ENCODE measurements around the gene FLRT2. TPM values are rescaled to one million over a fixed set of nuclear protein-coding genes. Genes with fewer than 3 reads are reported as not detected.

FLRT2 gene
- polyA plus RNA-seq, 1 donor (not counting 4 experiments of a cell fraction or from before 2014, with no cell fraction given): 69.2 TPM

DNA sequence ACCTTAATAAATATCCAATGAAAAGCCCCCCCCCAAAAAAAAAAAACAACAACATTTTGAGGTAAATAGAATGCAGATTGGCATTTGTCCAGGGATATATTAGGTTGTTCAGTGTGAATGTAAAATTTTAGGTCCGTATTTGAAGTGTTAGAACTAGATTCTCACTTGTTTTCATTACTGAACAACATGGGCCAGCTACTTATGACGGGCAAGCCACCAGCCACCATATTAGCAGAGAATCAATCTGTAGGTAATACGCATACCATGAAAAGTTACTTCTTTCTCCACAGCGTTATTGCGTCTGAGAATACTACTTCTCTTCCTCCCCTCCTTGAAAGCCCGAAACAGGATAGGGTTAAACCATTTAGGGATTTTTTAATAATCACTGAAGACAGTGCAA, 5.4 kb downstream of the FLRT2 start:
- DNase-seq (ENCODE audit: low read depth, low spot score): no peak

DNA sequence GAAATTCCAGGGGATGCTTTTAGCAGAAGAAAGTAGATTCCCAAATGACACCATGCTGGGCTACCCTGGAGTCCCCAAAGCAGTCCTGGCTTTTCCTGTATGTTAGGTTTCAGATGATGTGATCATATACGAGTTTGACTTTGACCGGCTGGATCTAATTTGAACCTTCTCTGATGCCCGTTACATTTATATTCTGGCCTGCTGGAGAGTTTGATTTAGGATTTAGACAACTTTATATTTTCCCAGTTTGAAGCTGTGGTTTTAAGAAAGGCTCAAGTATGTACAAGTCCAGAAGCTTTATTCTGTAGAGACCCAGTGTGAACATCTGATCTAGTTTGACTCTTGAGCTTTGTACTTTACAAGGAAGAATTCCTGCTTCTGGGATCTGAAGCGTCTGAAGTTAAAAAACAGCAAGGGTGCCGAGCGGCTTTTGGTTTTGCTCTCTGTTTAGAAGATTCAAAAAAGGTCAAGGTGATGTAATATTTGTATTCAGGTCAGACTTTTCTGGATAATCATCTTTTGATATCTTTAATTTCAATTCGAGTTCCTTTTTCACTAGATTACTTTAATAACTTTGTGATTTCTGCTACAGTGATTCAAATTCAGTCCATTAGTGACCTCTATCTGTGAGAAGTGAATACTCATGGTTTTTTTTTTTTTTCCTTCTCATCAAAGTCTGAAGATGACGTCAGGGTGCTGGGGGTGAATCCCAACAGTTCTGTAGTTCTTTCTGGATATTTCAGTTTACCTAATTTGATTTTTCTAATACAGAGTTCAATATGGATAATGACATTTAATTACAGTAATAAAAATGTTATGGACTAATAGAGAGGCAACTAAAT, 6.3 kb downstream of the FLRT2 start:
- Histone ChIP-seq H3K9me1 (ENCODE audit: control insufficient read depth, extremely low read depth, insufficient read depth, low read length) (no peaks in the 10 kb centered on the region), H3K27ac (ENCODE audit: control insufficient read depth, insufficient read depth, low read length) (peak overlapping the region; percentile 32), H3K4me3 (ENCODE audit: control insufficient read depth in 2 of 3, extremely low read depth in 1 of 3, insufficient read depth in 2 of 3, low read depth in 1 of 3, low read length in 3 of 3) (peak overlapping the region in 2 of 3 experiments; percentile 72 to 85), H4K20me1 (ENCODE audit: control insufficient read depth, extremely low read depth, insufficient read depth, low read length) (peaks cover 2% of the 10 kb centered on the region), H3K9me3 (ENCODE audit: control insufficient read depth, low read depth, low read length) (no peaks in the 10 kb centered on the region), H3K36me3 (ENCODE audit: control insufficient read depth in 2 of 2, extremely low read depth in 1 of 2, insufficient read depth in 2 of 2, low read length in 2 of 2) (peaks cover 0 to 13% of the 10 kb centered on the region in 2 experiments), H2AFZ (ENCODE audit: control insufficient read depth, low read length) (no peak overlapping the region), H3K4me1 (ENCODE audit: control insufficient read depth, extremely low read depth, insufficient read depth, low read length) (peaks cover 15% of the 10 kb centered on the region), H3K79me2 (ENCODE audit: control insufficient read depth, insufficient read depth, low read length) (peaks cover 88% of the 10 kb centered on the region), H3K9ac (ENCODE audit: control insufficient read depth, extremely low read depth, insufficient read depth, low read length) (peak overlapping the region; percentile 54), H3K4me2 (ENCODE audit: control insufficient read depth, extremely low read depth, insufficient read depth, low read depth, low read length) (peak overlapping the region; percentile 72), H3K27me3 (ENCODE audit: control insufficient read depth, extremely low read depth, insufficient read depth, low read length) (no peaks in the 10 kb centered on the region)
- no peak for DNase-seq (ENCODE audit: low read depth, low spot score)
- dilution Hi-C loops (cut with MboI; ENCODE audit: extremely low pct_ligation_motif_present, low sequenced_read_pairs): no loop called here
- TF ChIP-seq, protein P1, sequence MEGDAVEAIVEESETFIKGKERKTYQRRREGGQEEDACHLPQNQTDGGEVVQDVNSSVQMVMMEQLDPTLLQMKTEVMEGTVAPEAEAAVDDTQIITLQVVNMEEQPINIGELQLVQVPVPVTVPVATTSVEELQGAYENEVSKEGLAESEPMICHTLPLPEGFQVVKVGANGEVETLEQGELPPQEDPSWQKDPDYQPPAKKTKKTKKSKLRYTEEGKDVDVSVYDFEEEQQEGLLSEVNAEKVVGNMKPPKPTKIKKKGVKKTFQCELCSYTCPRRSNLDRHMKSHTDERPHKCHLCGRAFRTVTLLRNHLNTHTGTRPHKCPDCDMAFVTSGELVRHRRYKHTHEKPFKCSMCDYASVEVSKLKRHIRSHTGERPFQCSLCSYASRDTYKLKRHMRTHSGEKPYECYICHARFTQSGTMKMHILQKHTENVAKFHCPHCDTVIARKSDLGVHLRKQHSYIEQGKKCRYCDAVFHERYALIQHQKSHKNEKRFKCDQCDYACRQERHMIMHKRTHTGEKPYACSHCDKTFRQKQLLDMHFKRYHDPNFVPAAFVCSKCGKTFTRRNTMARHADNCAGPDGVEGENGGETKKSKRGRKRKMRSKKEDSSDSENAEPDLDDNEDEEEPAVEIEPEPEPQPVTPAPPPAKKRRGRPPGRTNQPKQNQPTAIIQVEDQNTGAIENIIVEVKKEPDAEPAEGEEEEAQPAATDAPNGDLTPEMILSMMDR (optimal IDR thresholded peaks at IDR 0.05 in 1 of 3, IDR thresholded peaks at IDR 0.05 in 1 of 3, conservative IDR thresholded peaks at IDR 0.05 in 1 of 3; ENCODE audit: extremely low read depth in 1 of 3, insufficient read depth in 2 of 3, low read length in 3 of 3): peak in 2 of 3 experiments; percentile 8 to 47
- no peak for TF ChIP-seq EZH2 (IDR thresholded peaks at IDR 0.05; ENCODE audit: low read length)
- no peak for FAIRE-seq

More for the DNA sequence above, 5.4 kb downstream of the FLRT2 start:
- Histone ChIP-seq H3K4me3 (ENCODE audit: control insufficient read depth in 2 of 3, extremely low read depth in 1 of 3, insufficient read depth in 2 of 3, low read depth in 1 of 3, low read length in 3 of 3) (peak overlapping the region; percentile 72 to 85 (median 85)), H3K79me2 (ENCODE audit: control insufficient read depth, insufficient read depth, low read length) (peaks cover 85% of the 10 kb centered on the region), H3K9me3 (ENCODE audit: control insufficient read depth, low read depth, low read length) (no peaks in the 10 kb centered on the region), H3K27ac (ENCODE audit: control insufficient read depth, insufficient read depth, low read length) (peak overlapping the region; percentile 32), H3K9ac (ENCODE audit: control insufficient read depth, extremely low read depth, insufficient read depth, low read length) (peak overlapping the region; percentile 88), H4K20me1 (ENCODE audit: control insufficient read depth, extremely low read depth, insufficient read depth, low read length) (peaks cover 2% of the 10 kb centered on the region), H3K4me1 (ENCODE audit: control insufficient read depth, extremely low read depth, insufficient read depth, low read length) (peaks cover 15% of the 10 kb centered on the region), H3K9me1 (ENCODE audit: control insufficient read depth, extremely low read depth, insufficient read depth, low read length) (no peaks in the 10 kb centered on the region), H3K4me2 (ENCODE audit: control insufficient read depth, extremely low read depth, insufficient read depth, low read depth, low read length) (peak overlapping the region; percentile 72), H3K36me3 (ENCODE audit: control insufficient read depth in 2 of 2, extremely low read depth in 1 of 2, insufficient read depth in 2 of 2, low read length in 2 of 2) (peaks cover 0 to 11% of the 10 kb centered on the region in 2 experiments), H3K27me3 (ENCODE audit: control insufficient read depth, extremely low read depth, insufficient read depth, low read length) (no peaks in the 10 kb centered on the region), H2AFZ (ENCODE audit: control insufficient read depth, low read length) (no peak overlapping the region)
- FAIRE-seq: no peak
- TF ChIP-seq, protein P1 (optimal IDR thresholded peaks at IDR 0.05 in 1 of 3, IDR thresholded peaks at IDR 0.05 in 1 of 3, conservative IDR thresholded peaks at IDR 0.05 in 1 of 3; ENCODE audit: extremely low read depth in 1 of 3, insufficient read depth in 2 of 3, low read length in 3 of 3): no peak
- no peak for TF ChIP-seq EZH2 (IDR thresholded peaks at IDR 0.05; ENCODE audit: low read length)
- dilution Hi-C loops (cut with MboI; ENCODE audit: extremely low pct_ligation_motif_present, low sequenced_read_pairs): no loop called here
